ENCODE measurements around the gene PEX14.

PEX14 gene

GRCh38 chr1:10475510-10475909 is 760 bp downstream of the PEX14 start:
- H3K9me3 ChIP-seq (ENCODE audit: low read length) = no peaks in the 10 kb centered on the region
- H3K9ac ChIP-seq (ENCODE audit: low read length) = peak overlapping the region; percentile 93
- H3F3A ChIP-seq (ENCODE audit: insufficient read depth, low read length) = no peaks in the 10 kb centered on the region
- H2AFZ ChIP-seq (ENCODE audit: low read length) = no peak overlapping the region
- H3K27me3 ChIP-seq (ENCODE audit: insufficient read depth, low read length) = no peaks in the 10 kb centered on the region
- no peaks in the 10 kb centered on the region for H3K9me2 ChIP-seq (ENCODE audit: low read depth, low read length)
- no peaks in the 10 kb centered on the region for H3K36me3 ChIP-seq (ENCODE audit: insufficient read depth, low read length)
- TF ChIP-seq EZH2 (IDR thresholded peaks at IDR 0.05; ENCODE audit: borderline replicate concordance, low read length) (no peak), CTCF (IDR thresholded peaks at IDR 0.05; ENCODE audit: low read length) (no peak)
- H3K27ac ChIP-seq (ENCODE audit: low read depth, low read length, poor library complexity, severe bottlenecking) = peak overlapping the region; percentile 46
- peaks cover 43% of the 10 kb centered on the region for H3K4me1 ChIP-seq (ENCODE audit: insufficient read depth, low read length, severe bottlenecking)
- H3K4me3 ChIP-seq (ENCODE audit: low read depth, low read length, poor library complexity, severe bottlenecking) = peak overlapping the region; percentile 97
- H3K4me2 ChIP-seq (ENCODE audit: low read length) = peak overlapping the region; percentile 83
- H4K20me1 ChIP-seq (ENCODE audit: insufficient read depth, low read length) = no peaks in the 10 kb centered on the region
- peaks cover 14% of the 10 kb centered on the region; the same call in 1 of the 2 replicates for H3K79me2 ChIP-seq (ENCODE audit: insufficient read depth, low read length)

GRCh38 chr1:10479296-10479695 is 4.5 kb downstream of the PEX14 start:
- Histone ChIP-seq H3K79me2 (ENCODE audit: insufficient read depth, low read length) (peaks cover 21% of the 10 kb centered on the region; the same call in 1 of the 2 replicates), H3K4me2 (ENCODE audit: low read length) (no peak overlapping the region), H3K4me1 (ENCODE audit: insufficient read depth, low read length, severe bottlenecking) (peaks cover 16% of the 10 kb centered on the region), H3F3A (ENCODE audit: insufficient read depth, low read length) (no peaks in the 10 kb centered on the region), H3K9me2 (ENCODE audit: low read depth, low read length) (no peaks in the 10 kb centered on the region), H3K36me3 (ENCODE audit: insufficient read depth, low read length) (no peaks in the 10 kb centered on the region), H3K9me3 (ENCODE audit: low read length) (no peaks in the 10 kb centered on the region), H4K20me1 (ENCODE audit: insufficient read depth, low read length) (no peaks in the 10 kb centered on the region), H3K27ac (ENCODE audit: low read depth, low read length, poor library complexity, severe bottlenecking) (no peak overlapping the region), H3K27me3 (ENCODE audit: insufficient read depth, low read length) (no peaks in the 10 kb centered on the region), H3K4me3 (ENCODE audit: low read depth, low read length, poor library complexity, severe bottlenecking) (no peak overlapping the region), H3K9ac (ENCODE audit: low read length) (no peak overlapping the region), H2AFZ (ENCODE audit: low read length) (no peak overlapping the region)
- no peak for TF ChIP-seq CTCF (IDR thresholded peaks at IDR 0.05; ENCODE audit: low read length)
- TF ChIP-seq EZH2 (IDR thresholded peaks at IDR 0.05; ENCODE audit: borderline replicate concordance, low read length) = no peak

GRCh38 chr1:10480614-10481013 is 5.9 kb downstream of the PEX14 start:
- peaks cover 34% of the 10 kb centered on the region for H3K79me2 ChIP-seq (ENCODE audit: insufficient read depth, low read length)

More at GRCh38 chr1:10480614-10481013, 5.9 kb downstream of the PEX14 start:
- Histone ChIP-seq H3K4me3 (ENCODE audit: low read depth, low read length, poor library complexity, severe bottlenecking) (no peak overlapping the region), H3K4me1 (ENCODE audit: insufficient read depth, low read length, severe bottlenecking) (peaks cover 12% of the 10 kb centered on the region), H3K4me2 (ENCODE audit: low read length) (no peak overlapping the region), H3K27me3 (ENCODE audit: insufficient read depth, low read length) (no peaks in the 10 kb centered on the region), H3K9ac (ENCODE audit: low read length) (no peak overlapping the region), H3K36me3 (ENCODE audit: insufficient read depth, low read length) (no peaks in the 10 kb centered on the region), H3F3A (ENCODE audit: insufficient read depth, low read length) (no peaks in the 10 kb centered on the region), H4K20me1 (ENCODE audit: insufficient read depth, low read length) (no peaks in the 10 kb centered on the region), H3K9me3 (ENCODE audit: low read length) (no peaks in the 10 kb centered on the region), H3K9me2 (ENCODE audit: low read depth, low read length) (no peaks in the 10 kb centered on the region), H2AFZ (ENCODE audit: low read length) (no peak overlapping the region), H3K27ac (ENCODE audit: low read depth, low read length, poor library complexity, severe bottlenecking) (no peak overlapping the region)
- no peak for TF ChIP-seq EZH2 (IDR thresholded peaks at IDR 0.05; ENCODE audit: borderline replicate concordance, low read length)
- TF ChIP-seq CTCF (IDR thresholded peaks at IDR 0.05; ENCODE audit: low read length) = no peak
